Parathyroid adenoma (tissue), 2 donors: ENCODE data around the gene NSUN6.

Source experiments
- H2AFZ ChIP-seq: fragments of 300-600 bp; sonication (generic); one replicate; pipeline ENCODE4 v1.7.0; 2017; ENCODE audit warnings: antibody characterized with exemption, mild to moderate bottlenecking
- H3K27ac ChIP-seq: fragments of 300-600 bp; sonication (generic); one replicate; pipeline ENCODE4 v1.7.0; 2017
- H3K27me3 ChIP-seq: fragments of 300-600 bp; sonication (generic); one replicate; pipeline ENCODE4 v1.7.0; 2017; ENCODE audit warnings: low read length; ENCODE audit not compliant: control insufficient read depth, insufficient read depth
- H3K36me3 ChIP-seq: fragments of 300-600 bp; sonication (generic); one replicate; pipeline ENCODE4 v1.7.0; 2017; ENCODE audit warnings: low read length; ENCODE audit not compliant: control insufficient read depth, insufficient read depth
- H3K4me1 ChIP-seq: fragments of 300-600 bp; sonication (generic); one replicate; pipeline ENCODE4 v1.7.0; 2017; ENCODE audit warnings: control low read depth
- H3K4me2 ChIP-seq: fragments of 300-600 bp; sonication (generic); one replicate; pipeline ENCODE4 v1.7.0; 2017; ENCODE audit warnings: low read length
- H3K4me3 ChIP-seq: fragments of 300-600 bp; sonication (generic); one replicate; pipeline ENCODE4 v1.7.0; 2017; ENCODE audit warnings: low read depth, low read length
- H3K79me2 ChIP-seq: fragments of 300-600 bp; sonication (generic); one replicate; pipeline ENCODE4 v1.7.0; 2017; ENCODE audit warnings: control low read depth
- H3K9ac ChIP-seq: fragments of 300-600 bp; sonication (generic); one replicate; pipeline ENCODE4 v1.7.0; 2017; ENCODE audit warnings: mild to moderate bottlenecking
- H3K9me3 ChIP-seq: fragments of 300-600 bp; sonication (generic); one replicate; pipeline ENCODE4 v1.7.0; 2017; ENCODE audit warnings: low read length; ENCODE audit not compliant: control insufficient read depth
- TF ChIP-seq, protein P1 (sequence below): fragments of 300-600 bp; sonication (generic); IDR thresholded peaks from one replicate; pipeline ENCODE4 v1.7.0; 2017; ENCODE audit warnings: antibody characterized with exemption, mild to moderate bottlenecking
- donor health status: primary hyperparathyroidism.

The NSUN6 gene

GRCh38 chr10:18545621-18546305 lies 105.6 kb downstream of the NSUN6 start:
- TF ChIP-seq, protein P1, sequence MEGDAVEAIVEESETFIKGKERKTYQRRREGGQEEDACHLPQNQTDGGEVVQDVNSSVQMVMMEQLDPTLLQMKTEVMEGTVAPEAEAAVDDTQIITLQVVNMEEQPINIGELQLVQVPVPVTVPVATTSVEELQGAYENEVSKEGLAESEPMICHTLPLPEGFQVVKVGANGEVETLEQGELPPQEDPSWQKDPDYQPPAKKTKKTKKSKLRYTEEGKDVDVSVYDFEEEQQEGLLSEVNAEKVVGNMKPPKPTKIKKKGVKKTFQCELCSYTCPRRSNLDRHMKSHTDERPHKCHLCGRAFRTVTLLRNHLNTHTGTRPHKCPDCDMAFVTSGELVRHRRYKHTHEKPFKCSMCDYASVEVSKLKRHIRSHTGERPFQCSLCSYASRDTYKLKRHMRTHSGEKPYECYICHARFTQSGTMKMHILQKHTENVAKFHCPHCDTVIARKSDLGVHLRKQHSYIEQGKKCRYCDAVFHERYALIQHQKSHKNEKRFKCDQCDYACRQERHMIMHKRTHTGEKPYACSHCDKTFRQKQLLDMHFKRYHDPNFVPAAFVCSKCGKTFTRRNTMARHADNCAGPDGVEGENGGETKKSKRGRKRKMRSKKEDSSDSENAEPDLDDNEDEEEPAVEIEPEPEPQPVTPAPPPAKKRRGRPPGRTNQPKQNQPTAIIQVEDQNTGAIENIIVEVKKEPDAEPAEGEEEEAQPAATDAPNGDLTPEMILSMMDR = no peak
- Histone ChIP-seq H2AFZ (no peak overlapping the region), H3K36me3 (no peaks in the 10 kb centered on the region), H3K9me3 (no peaks in the 10 kb centered on the region), H3K27me3 (no peaks in the 10 kb centered on the region), H3K27ac (no peak overlapping the region), H3K9ac (no peak overlapping the region), H3K4me2 (no peak overlapping the region), H3K79me2 (no peaks in the 10 kb centered on the region), H3K4me3 (no peak overlapping the region), H3K4me1 (no peaks in the 10 kb centered on the region)

- Histone ChIP-seq H3K9ac (no peak overlapping the region), H3K79me2 (no peaks in the 10 kb centered on the region), H3K27me3 (no peaks in the 10 kb centered on the region), H3K9me3 (no peaks in the 10 kb centered on the region), H3K27ac (no peak overlapping the region), H2AFZ (no peak overlapping the region), H3K4me1 (no peaks in the 10 kb centered on the region), H3K4me2 (no peak overlapping the region), H3K4me3 (no peak overlapping the region), H3K36me3 (no peaks in the 10 kb centered on the region)
- TF ChIP-seq, protein P1 = no peak
Measured at GRCh38 chr10:18542832-18543231, 108.6 kb downstream of the NSUN6 start.

DNA sequence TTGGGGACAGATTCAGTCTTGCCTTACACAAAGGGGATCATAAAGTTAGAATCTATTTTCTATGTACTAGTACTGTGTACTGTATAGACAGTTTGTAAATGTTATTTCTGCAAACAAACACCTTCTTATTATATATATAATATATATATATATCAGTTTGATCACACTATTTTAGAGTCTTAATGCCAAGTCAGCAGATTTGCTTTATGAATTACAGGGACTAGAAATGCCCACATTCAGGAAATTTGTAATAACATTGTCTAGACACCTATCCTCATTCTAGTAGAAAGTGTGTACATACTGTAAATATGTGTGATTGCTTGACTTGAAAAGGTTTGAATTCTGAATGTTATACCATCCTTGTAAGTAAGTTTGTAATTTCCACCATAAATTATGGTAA lies 111.2 kb downstream of the NSUN6 start:
- H2AFZ ChIP-seq = no peak overlapping the region
- no peaks in the 10 kb centered on the region for H3K27me3 ChIP-seq
- H3K9me3 ChIP-seq = no peaks in the 10 kb centered on the region
- H3K27ac ChIP-seq = no peak overlapping the region
- no peak overlapping the region for H3K4me2 ChIP-seq
- TF ChIP-seq, protein P1 = no peak
- H3K4me1 ChIP-seq = no peaks in the 10 kb centered on the region
- no peaks in the 10 kb centered on the region for H3K79me2 ChIP-seq
- H3K4me3 ChIP-seq = no peak overlapping the region
- no peak overlapping the region for H3K9ac ChIP-seq
- no peaks in the 10 kb centered on the region for H3K36me3 ChIP-seq

DNA sequence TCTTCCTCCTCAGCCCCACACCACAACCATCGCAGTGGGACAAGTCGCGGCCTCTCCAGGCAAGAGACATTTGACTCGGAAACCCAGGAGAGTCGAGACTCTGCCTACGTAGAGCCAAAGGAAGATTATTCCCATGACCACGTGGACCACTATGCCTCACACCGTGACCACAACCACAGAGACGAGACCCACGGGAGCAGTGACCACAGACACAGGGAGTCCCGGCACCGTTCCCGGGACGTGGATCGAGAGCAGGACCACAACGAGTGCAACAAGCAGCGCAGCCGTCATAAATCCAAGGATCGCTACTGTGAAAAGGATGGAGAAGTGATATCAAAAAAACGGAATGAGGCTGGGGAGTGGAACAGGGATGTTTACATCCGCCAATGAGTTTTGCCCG lies 112.1 kb downstream of the NSUN6 start:
- H3K9ac ChIP-seq = no peak overlapping the region
- H3K79me2 ChIP-seq = no peaks in the 10 kb centered on the region
- no peak overlapping the region for H2AFZ ChIP-seq
- no peak overlapping the region for H3K4me3 ChIP-seq
- H3K4me1 ChIP-seq = no peaks in the 10 kb centered on the region
- no peaks in the 10 kb centered on the region for H3K9me3 ChIP-seq
- H3K4me2 ChIP-seq = no peak overlapping the region
- H3K27ac ChIP-seq = no peak overlapping the region
- TF ChIP-seq, protein P1 = no peak
- H3K27me3 ChIP-seq = no peaks in the 10 kb centered on the region
- no peaks in the 10 kb centered on the region for H3K36me3 ChIP-seq

DNA sequence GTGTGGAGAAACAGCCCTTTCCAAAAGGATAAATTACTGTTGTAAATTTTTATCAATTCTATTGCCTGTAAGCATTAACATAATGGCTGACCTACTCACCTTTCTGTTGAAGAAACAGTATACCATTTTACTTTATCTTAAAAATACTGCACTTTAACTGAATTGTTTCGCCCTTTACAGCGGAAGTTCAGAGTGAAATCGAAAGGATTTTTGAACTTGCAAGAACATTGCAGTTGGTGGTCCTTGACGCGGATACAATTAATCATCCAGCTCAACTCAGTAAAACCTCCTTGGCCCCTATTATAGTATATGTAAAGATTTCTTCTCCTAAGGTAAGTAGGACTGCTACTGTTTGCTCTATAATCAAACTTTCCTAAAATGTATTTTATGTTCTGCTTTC lies 117.5 kb downstream of the NSUN6 start:
- TF ChIP-seq, protein P1 = no peak
- H3K36me3 ChIP-seq = no peaks in the 10 kb centered on the region

More for the DNA sequence above, 117.5 kb downstream of the NSUN6 start:
- H3K4me3 ChIP-seq = no peak overlapping the region
- H2AFZ ChIP-seq = no peak overlapping the region
- H3K27ac ChIP-seq = no peak overlapping the region
- H3K9me3 ChIP-seq = no peaks in the 10 kb centered on the region
- no peak overlapping the region for H3K9ac ChIP-seq
- H3K4me1 ChIP-seq = no peaks in the 10 kb centered on the region
- no peaks in the 10 kb centered on the region for H3K79me2 ChIP-seq
- no peaks in the 10 kb centered on the region for H3K27me3 ChIP-seq
- no peak overlapping the region for H3K4me2 ChIP-seq
